Endothelial cell of umbilical vein (primary cell): ENCODE measurements around the gene SURF1. TPM values are rescaled to one million over a fixed set of nuclear protein-coding genes. Genes with fewer than 3 reads are reported as not detected.

Experiments used
- BruUV-seq: library from RNA; stranded (reverse); fragments of 400-500 nt; replicated peaks from 2 replicates; lab custom pipeline; 2021; lab: Mats Ljungman, UMichigan
- CTCF ChIA-PET: fragments of 300-600, 350-600 bp; sonication (Branson Sonifier 250); formaldehyde crosslinking; loops from one replicate; lab custom pipeline; 2021; ENCODE audit warnings: antibody characterized with exemption, inconsistent platforms; lab: Charles Lee
- POLR2A ChIA-PET: fragments of 300-600, 350-600 bp; sonication (Branson Sonifier 250); formaldehyde crosslinking; loops from one replicate; lab custom pipeline; 2021; ENCODE audit warnings: antibody characterized with exemption, inconsistent platforms; lab: Charles Lee
- DNase-seq: peaks from one replicate; pipeline ENCODE4 v3.0.0-alpha.2; 2011; ENCODE audit warnings: low read depth, low spot score
- FAIRE-seq: peaks from 2 replicates; lab custom pipeline; 2011; peaks lifted over from hg19 to GRCh38; lab: Jason Lieb, UNC
- H2AFZ ChIP-seq: 2 replicates; pipeline ENCODE4 v1.6.0; 2012; ENCODE audit warnings: low read depth, low read length, control low read depth, inconsistent platforms
- H3K27ac ChIP-seq: 2 replicates; pipeline ENCODE4 v1.5.1; 2011; ENCODE audit warnings: low read depth, mild to moderate bottlenecking, control low read depth, low read length, moderate library complexity; ENCODE audit not compliant: insufficient read depth
- H3K27me3 ChIP-seq, 2 experiments: 2 replicates each; pipeline versions ENCODE4 v1.6.0 to v1.6.1; 2011; ENCODE audit warnings: low read length in 2 of 2, mixed read lengths in 1 of 2; ENCODE audit not compliant: control insufficient read depth in 2 of 2, insufficient read depth in 2 of 2
- H3K36me3 ChIP-seq, 2 experiments: 2 replicates in 1 of 2; 3 replicates in 1 of 2; pipeline ENCODE4 v1.5.1; 2011; ENCODE audit warnings: low read length in 2 of 2, mild to moderate bottlenecking in 1 of 2, moderate library complexity in 1 of 2; ENCODE audit not compliant: control insufficient read depth in 2 of 2, insufficient read depth in 2 of 2; ENCODE audit errors: extremely low read depth in 1 of 2
- H3K4me1 ChIP-seq: 3 replicates; pipeline ENCODE4 v1.5.1; 2011; ENCODE audit warnings: mild to moderate bottlenecking, low read length; ENCODE audit not compliant: control insufficient read depth, insufficient read depth; ENCODE audit errors: extremely low read depth
- H3K4me2 ChIP-seq: 2 replicates; pipeline ENCODE4 v1.6.1; 2011; ENCODE audit warnings: low read length, control low read depth, mixed read lengths; ENCODE audit not compliant: insufficient read depth
- H3K4me3 ChIP-seq, 3 experiments: fragments of 200-600 bp in 1 of 3; sonication (generic), shearing (Covaris generic) in 1 of 3; replicated peaks in 1 of 3; 2 replicates each; pipeline ENCODE4 v1.5.1; 2011 to 2016; ENCODE audit warnings: control low read depth in 3 of 3, low read length in 3 of 3, mild to moderate bottlenecking in 2 of 3, inconsistent platforms in 1 of 3, low read depth in 1 of 3, moderate library complexity in 1 of 3; ENCODE audit not compliant: insufficient read depth in 1 of 3
- H3K79me2 ChIP-seq: 2 replicates; pipeline ENCODE4 v1.6.0; 2012; ENCODE audit warnings: low read length, inconsistent platforms; ENCODE audit not compliant: control insufficient read depth, insufficient read depth
- H3K9ac ChIP-seq: replicated peaks from 2 replicates; pipeline ENCODE3; 2011; ENCODE audit warnings: low read length, control low read depth; ENCODE audit not compliant: insufficient read depth; ENCODE audit errors: extremely low read depth
- H3K9me1 ChIP-seq: replicated peaks from 3 replicates; pipeline ENCODE4 v1.6.0; 2011; ENCODE audit warnings: mild to moderate bottlenecking, low read length; ENCODE audit not compliant: control insufficient read depth, insufficient read depth; ENCODE audit errors: extremely low read depth
- H3K9me3 ChIP-seq: replicated peaks from 2 replicates; pipeline ENCODE4 v1.5.1; 2012; ENCODE audit warnings: low read length, inconsistent platforms; ENCODE audit not compliant: control insufficient read depth, insufficient read depth
- H4K20me1 ChIP-seq: replicated peaks from 2 replicates; pipeline ENCODE3; 2011; ENCODE audit warnings: mild to moderate bottlenecking, low read length; ENCODE audit not compliant: control insufficient read depth, insufficient read depth; ENCODE audit errors: extremely low read depth
- CTCF ChIP-seq, 2 donors: IDR thresholded peaks; 1 replicate in 1 of 2; 2 replicates in 1 of 2; pipeline ENCODE4 v1.5.1; 2011; ENCODE audit warnings: low read length in 2 of 2, mild to moderate bottlenecking in 2 of 2, moderate library complexity in 2 of 2, control low read depth in 1 of 2, inconsistent platforms in 1 of 2, low read depth in 1 of 2; ENCODE audit not compliant: insufficient read depth in 1 of 2; ENCODE audit errors: extremely low read depth in 1 of 2
- EZH2 ChIP-seq: IDR thresholded peaks from 2 replicates; pipeline ENCODE4 v1.6.1; 2012; ENCODE audit warnings: borderline replicate concordance, low read depth, mild to moderate bottlenecking, moderate library complexity, low read length, inconsistent platforms; ENCODE audit not compliant: severe bottlenecking
- FOS ChIP-seq: IDR thresholded peaks from 2 replicates; pipeline ENCODE4 v1.6.1; 2011; ENCODE audit warnings: mild to moderate bottlenecking, low read length, moderate library complexity, borderline replicate concordance; ENCODE audit not compliant: insufficient read depth
- GATA2 ChIP-seq: IDR thresholded peaks from 2 replicates; pipeline ENCODE4 v1.7.0; 2011; ENCODE audit warnings: low read depth, mild to moderate bottlenecking, moderate library complexity, mixed read lengths, low read length; ENCODE audit not compliant: insufficient read length, insufficient read depth
- JUN ChIP-seq: IDR thresholded peaks from 2 replicates; pipeline ENCODE4 v1.6.1; 2011; ENCODE audit warnings: borderline replicate concordance, low read depth; ENCODE audit not compliant: insufficient read length, insufficient read depth
- MAX ChIP-seq: IDR thresholded peaks from 2 replicates; pipeline ENCODE4 v1.6.1; 2011; ENCODE audit not compliant: insufficient read depth, insufficient read length
- MYC ChIP-seq: IDR thresholded peaks from one replicate; pipeline ENCODE4 v1.6.1; 2011; ENCODE audit warnings: mild to moderate bottlenecking, low read depth, low read length
- POLR2A ChIP-seq: IDR thresholded peaks from 2 replicates; pipeline ENCODE4 v1.6.1; 2012; ENCODE audit warnings: low read depth, mild to moderate bottlenecking, control low read depth, low read length
- POLR2AphosphoS5 ChIP-seq: IDR thresholded peaks from 2 replicates; pipeline ENCODE4 v1.6.1; 2012; ENCODE audit warnings: low read depth, mild to moderate bottlenecking, control low read depth, low read length, moderate library complexity; ENCODE audit not compliant: insufficient read depth
- dilution Hi-C: fragments of 300-500 bp; cut with MboI; formaldehyde crosslinking; loops from one replicate; pipeline ENCODE4 v1.15.0; 2019; ENCODE audit warnings: low sequenced_read_pairs; ENCODE audit not compliant: extremely low pct_ligation_motif_present
- intact Hi-C: fragments of 100-400 bp; cut with micrococcal nuclease; formaldehyde crosslinking; loops from one replicate; pipeline ENCODE4 v1.10.0; 2022
- polyA plus RNA-seq, 4 experiments: library from polyadenylated mRNA; depleted of rRNA in 3 of 4; stranded (reverse) in 3 of 4; unstranded in 1 of 4; fragments of >200 nt; gene quantifications; 2 replicates each; pipeline versions ENCODE4 v1.2.1 to v1.2.3, GENCODE V29; 2011 to 2012; ENCODE audit warnings: missing spikeins in 1 of 4
- total RNA-seq: library from RNA; stranded (reverse); gene quantifications from 2 replicates; pipeline ENCODE4 v1.2.3, GENCODE V29; 2021

The SURF1 gene
- total and polyA plus RNA-seq, 2 donors (not counting 3 experiments of a cell fraction or from before 2014, with no cell fraction given) = 22.8 to 27.1 TPM

- BruUV-seq = no TSS peak
Observed at GRCh38 chr9:133390713-133391112, 34.4 kb upstream of the SURF1 start.

More at GRCh38 chr9:133390713-133391112, 34.4 kb upstream of the SURF1 start:
- TF ChIP-seq JUN (no peak), MAX (no peak), POLR2A (no peak), POLR2AphosphoS5 (no peak), EZH2 (no peak), GATA2 (no peak), CTCF (IDR thresholded peaks at IDR 0.05; ENCODE audit: extremely low read depth in 1 of 2, insufficient read depth in 1 of 2, low read depth in 1 of 2, low read length in 2 of 2) (no peak), MYC (no peak), FOS (no peak)
- CTCF ChIA-PET = no interaction called here
- H3K9me3 ChIP-seq = no peaks in the 10 kb centered on the region
- H3K27me3 ChIP-seq = no peaks in the 10 kb centered on the region
- no peaks in the 10 kb centered on the region for H3K9me1 ChIP-seq
- FAIRE-seq (no peak), DNase-seq (no peak)
- dilution Hi-C loops = no loop called here
- POLR2A ChIA-PET = interaction anchor here (0.6 kb wide), 1 partner anchor 228 kb away, joined by 4 read pairs; no protein-coding TSS in a partner anchor
- H4K20me1 ChIP-seq = no peaks in the 10 kb centered on the region
- no peak overlapping the region for H3K4me2 ChIP-seq
- H3K27ac ChIP-seq = no peak overlapping the region
- no peaks in the 10 kb centered on the region for H3K4me1 ChIP-seq
- no peak overlapping the region for H2AFZ ChIP-seq
- no peaks in the 10 kb centered on the region for H3K79me2 ChIP-seq
- H3K9ac ChIP-seq = no peak overlapping the region
- no peaks in the 10 kb centered on the region for H3K36me3 ChIP-seq
- intact Hi-C loops = no loop called here
- no peak overlapping the region for H3K4me3 ChIP-seq
